Endothelial cell of umbilical vein (primary cell): ENCODE measurements around the gene POU1F1. TPM values are rescaled to one million over a fixed set of nuclear protein-coding genes. Genes with fewer than 3 reads are reported as not detected.

Experiments
- Bru-seq: library from RNA; stranded (reverse); fragments of 400-500 nt; gene quantifications from one replicate; lab custom pipeline; 2021; lab: Mats Ljungman, UMichigan
- BruChase-seq, 2 experiments: library from RNA; stranded (reverse); fragments of 400-500 nt; gene quantifications; one replicate each; lab custom pipeline; 2021; lab: Mats Ljungman, UMichigan
- BruUV-seq: library from RNA; stranded (reverse); fragments of 400-500 nt; replicated peaks from 2 replicates; lab custom pipeline; 2021; lab: Mats Ljungman, UMichigan
- CTCF ChIA-PET: fragments of 300-600, 350-600 bp; sonication (Branson Sonifier 250); formaldehyde crosslinking; loops from one replicate; lab custom pipeline; 2021; ENCODE audit warnings: antibody characterized with exemption, inconsistent platforms; lab: Charles Lee
- POLR2A ChIA-PET: fragments of 300-600, 350-600 bp; sonication (Branson Sonifier 250); formaldehyde crosslinking; loops from one replicate; lab custom pipeline; 2021; ENCODE audit warnings: antibody characterized with exemption, inconsistent platforms; lab: Charles Lee
- DNase-seq: peaks from one replicate; pipeline ENCODE4 v3.0.0-alpha.2; 2011; ENCODE audit warnings: low read depth, low spot score
- FAIRE-seq: peaks from 2 replicates; lab custom pipeline; 2011; peaks lifted over from hg19 to GRCh38; lab: Jason Lieb, UNC
- H2AFZ ChIP-seq: 2 replicates; pipeline ENCODE4 v1.6.0; 2012; ENCODE audit warnings: low read depth, low read length, control low read depth, inconsistent platforms
- H3K27ac ChIP-seq: 2 replicates; pipeline ENCODE4 v1.5.1; 2011; ENCODE audit warnings: low read depth, mild to moderate bottlenecking, control low read depth, low read length, moderate library complexity; ENCODE audit not compliant: insufficient read depth
- H3K27me3 ChIP-seq, 2 experiments: 2 replicates each; pipeline versions ENCODE4 v1.6.0 to v1.6.1; 2011; ENCODE audit warnings: low read length in 2 of 2, mixed read lengths in 1 of 2; ENCODE audit not compliant: control insufficient read depth in 2 of 2, insufficient read depth in 2 of 2
- H3K36me3 ChIP-seq, 2 experiments: 2 replicates in 1 of 2; 3 replicates in 1 of 2; pipeline ENCODE4 v1.5.1; 2011; ENCODE audit warnings: low read length in 2 of 2, mild to moderate bottlenecking in 1 of 2, moderate library complexity in 1 of 2; ENCODE audit not compliant: control insufficient read depth in 2 of 2, insufficient read depth in 2 of 2; ENCODE audit errors: extremely low read depth in 1 of 2
- H3K4me1 ChIP-seq: 3 replicates; pipeline ENCODE4 v1.5.1; 2011; ENCODE audit warnings: mild to moderate bottlenecking, low read length; ENCODE audit not compliant: control insufficient read depth, insufficient read depth; ENCODE audit errors: extremely low read depth
- H3K4me2 ChIP-seq: 2 replicates; pipeline ENCODE4 v1.6.1; 2011; ENCODE audit warnings: low read length, control low read depth, mixed read lengths; ENCODE audit not compliant: insufficient read depth
- H3K4me3 ChIP-seq, 3 experiments: fragments of 200-600 bp in 1 of 3; sonication (generic), shearing (Covaris generic) in 1 of 3; replicated peaks in 1 of 3; 2 replicates each; pipeline ENCODE4 v1.5.1; 2011 to 2016; ENCODE audit warnings: control low read depth in 3 of 3, low read length in 3 of 3, mild to moderate bottlenecking in 2 of 3, inconsistent platforms in 1 of 3, low read depth in 1 of 3, moderate library complexity in 1 of 3; ENCODE audit not compliant: insufficient read depth in 1 of 3
- H3K79me2 ChIP-seq: 2 replicates; pipeline ENCODE4 v1.6.0; 2012; ENCODE audit warnings: low read length, inconsistent platforms; ENCODE audit not compliant: control insufficient read depth, insufficient read depth
- H3K9ac ChIP-seq: replicated peaks from 2 replicates; pipeline ENCODE3; 2011; ENCODE audit warnings: low read length, control low read depth; ENCODE audit not compliant: insufficient read depth; ENCODE audit errors: extremely low read depth
- H3K9me1 ChIP-seq: replicated peaks from 3 replicates; pipeline ENCODE4 v1.6.0; 2011; ENCODE audit warnings: mild to moderate bottlenecking, low read length; ENCODE audit not compliant: control insufficient read depth, insufficient read depth; ENCODE audit errors: extremely low read depth
- H3K9me3 ChIP-seq: replicated peaks from 2 replicates; pipeline ENCODE4 v1.5.1; 2012; ENCODE audit warnings: low read length, inconsistent platforms; ENCODE audit not compliant: control insufficient read depth, insufficient read depth
- H4K20me1 ChIP-seq: replicated peaks from 2 replicates; pipeline ENCODE3; 2011; ENCODE audit warnings: mild to moderate bottlenecking, low read length; ENCODE audit not compliant: control insufficient read depth, insufficient read depth; ENCODE audit errors: extremely low read depth
- EZH2 ChIP-seq: IDR thresholded peaks from 2 replicates; pipeline ENCODE4 v1.6.1; 2012; ENCODE audit warnings: borderline replicate concordance, low read depth, mild to moderate bottlenecking, moderate library complexity, low read length, inconsistent platforms; ENCODE audit not compliant: severe bottlenecking
- FOS ChIP-seq: IDR thresholded peaks from 2 replicates; pipeline ENCODE4 v1.6.1; 2011; ENCODE audit warnings: mild to moderate bottlenecking, low read length, moderate library complexity, borderline replicate concordance; ENCODE audit not compliant: insufficient read depth
- GATA2 ChIP-seq: IDR thresholded peaks from 2 replicates; pipeline ENCODE4 v1.7.0; 2011; ENCODE audit warnings: low read depth, mild to moderate bottlenecking, moderate library complexity, mixed read lengths, low read length; ENCODE audit not compliant: insufficient read length, insufficient read depth
- JUN ChIP-seq: IDR thresholded peaks from 2 replicates; pipeline ENCODE4 v1.6.1; 2011; ENCODE audit warnings: borderline replicate concordance, low read depth; ENCODE audit not compliant: insufficient read length, insufficient read depth
- MYC ChIP-seq: IDR thresholded peaks from one replicate; pipeline ENCODE4 v1.6.1; 2011; ENCODE audit warnings: mild to moderate bottlenecking, low read depth, low read length
- POLR2A ChIP-seq: IDR thresholded peaks from 2 replicates; pipeline ENCODE4 v1.6.1; 2012; ENCODE audit warnings: low read depth, mild to moderate bottlenecking, control low read depth, low read length
- POLR2AphosphoS5 ChIP-seq: IDR thresholded peaks from 2 replicates; pipeline ENCODE4 v1.6.1; 2012; ENCODE audit warnings: low read depth, mild to moderate bottlenecking, control low read depth, low read length, moderate library complexity; ENCODE audit not compliant: insufficient read depth
- dilution Hi-C: fragments of 300-500 bp; cut with MboI; formaldehyde crosslinking; loops from one replicate; pipeline ENCODE4 v1.15.0; 2019; ENCODE audit warnings: low sequenced_read_pairs; ENCODE audit not compliant: extremely low pct_ligation_motif_present
- intact Hi-C: fragments of 100-400 bp; cut with micrococcal nuclease; formaldehyde crosslinking; loops from one replicate; pipeline ENCODE4 v1.10.0; 2022
- long read RNA-seq: library from polyadenylated mRNA; stranded (forward); transcript quantifications from one replicate; pipeline ENCODE4 v2.0.0, GENCODE V29; 2021
- polyA minus RNA-seq, 3 experiments: library from RNA; depleted of rRNA, polyadenylated mRNA; stranded (reverse); fragments of >200 nt; gene quantifications; 1 replicate in 1 of 3; 2 replicates in 2 of 3; pipeline ENCODE4 v1.2.3, GENCODE V29; 2011
- polyA plus RNA-seq, 4 experiments: library from polyadenylated mRNA; depleted of rRNA in 3 of 4; stranded (reverse) in 3 of 4; unstranded in 1 of 4; fragments of >200 nt; gene quantifications; 2 replicates each; pipeline versions ENCODE4 v1.2.1 to v1.2.3, GENCODE V29; 2011 to 2012; ENCODE audit warnings: missing spikeins in 1 of 4
- total RNA-seq: library from RNA; stranded (reverse); gene quantifications from 2 replicates; pipeline ENCODE4 v1.2.3, GENCODE V29; 2021
- TF ChIP-seq, protein P1 (sequence below), 2 donors: IDR thresholded peaks; 1 replicate in 1 of 2; 2 replicates in 1 of 2; pipeline ENCODE4 v1.5.1; 2011; ENCODE audit warnings: low read length in 2 of 2, mild to moderate bottlenecking in 2 of 2, moderate library complexity in 2 of 2, control low read depth in 1 of 2, inconsistent platforms in 1 of 2, low read depth in 1 of 2; ENCODE audit not compliant: insufficient read depth in 1 of 2; ENCODE audit errors: extremely low read depth in 1 of 2
- TF ChIP-seq, protein P2 (sequence below): IDR thresholded peaks from 2 replicates; pipeline ENCODE4 v1.6.1; 2011; ENCODE audit not compliant: insufficient read depth, insufficient read length

Gene POU1F1, protein sequence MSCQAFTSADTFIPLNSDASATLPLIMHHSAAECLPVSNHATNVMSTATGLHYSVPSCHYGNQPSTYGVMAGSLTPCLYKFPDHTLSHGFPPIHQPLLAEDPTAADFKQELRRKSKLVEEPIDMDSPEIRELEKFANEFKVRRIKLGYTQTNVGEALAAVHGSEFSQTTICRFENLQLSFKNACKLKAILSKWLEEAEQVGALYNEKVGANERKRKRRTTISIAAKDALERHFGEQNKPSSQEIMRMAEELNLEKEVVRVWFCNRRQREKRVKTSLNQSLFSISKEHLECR
- total RNA-seq, result not detected in 2 replicates
- not detected in 2 replicates for polyA plus RNA-seq
- not detected in 2 replicates for polyA plus RNA-seq (2011; cell fraction: cytosol; rRNA removed)
- polyA plus RNA-seq (2011; cell fraction: nucleus; rRNA removed), result not detected in 2 replicates
- not detected in 2 replicates for polyA plus RNA-seq (2012)
- not detected in 2 replicates for polyA minus RNA-seq
- polyA minus RNA-seq (2011; cell fraction: cytosol; rRNA and poly(A)+ RNA removed), result not detected
- not detected in 2 replicates for polyA minus RNA-seq (2011; cell fraction: nucleus; rRNA and poly(A)+ RNA removed)
- Bru-seq, nascent RNA, result not detected
- BruChase-seq, experiment 1, labeled RNA remaining after a 6-hour chase, result not detected
- not detected for BruChase-seq, experiment 2, labeled RNA remaining after a 2-hour chase
- long read RNA-seq, result 0 reads

DNA sequence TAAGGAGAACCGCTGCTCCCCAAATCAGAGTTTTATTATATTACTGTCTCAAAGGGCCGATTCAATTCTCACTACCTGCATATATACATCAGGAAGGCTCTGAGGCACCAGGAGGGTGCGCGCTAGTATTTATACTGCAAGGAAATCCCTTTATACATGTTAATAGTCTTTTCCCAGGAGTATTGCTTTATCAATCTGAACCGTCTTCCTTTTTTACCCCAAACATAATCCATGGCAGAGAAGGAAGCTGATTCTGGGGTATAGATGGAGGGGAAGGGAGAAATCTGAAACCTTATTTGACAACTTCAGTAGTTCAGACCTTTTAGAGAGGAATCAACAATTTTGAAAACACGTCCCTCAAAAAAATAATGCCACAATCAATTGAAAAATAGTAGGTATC lies at the start of gene POU1F1:
POU1F1 (minus strand) TSS at position 101 of the 400 bp plus-strand sequence. CDS start 122 bp downstream, outside the sequence.
- Histone ChIP-seq H3K4me2 (no peak within 1 kb of the TSS), H3K36me3 (no peaks in the 10 kb centered on the region), H3K4me1 (peaks cover 6% of the 10 kb centered on the region), H3K9ac (no peak within 1 kb of the TSS), H3K9me3 (no peaks in the 10 kb centered on the region), H3K79me2 (no peaks in the 10 kb centered on the region), H2AFZ (no peak within 1 kb of the TSS), H4K20me1 (no peaks in the 10 kb centered on the region), H3K4me3 (no peak within 1 kb of the TSS), H3K9me1 (no peaks in the 10 kb centered on the region), H3K27me3 (no peaks in the 10 kb centered on the region), H3K27ac (no peak within 1 kb of the TSS)
- no TSS peak for BruUV-seq
- dilution Hi-C loops (no loop called here), intact Hi-C loops (no loop called here)
- CTCF ChIA-PET, result interaction anchor here (1.3 to 3.0 kb wide), 2 partner anchors 17 to 22 kb away, joined by 3 to 8 read pairs; no protein-coding TSS in a partner anchor
- POLR2A ChIA-PET, result no interaction called here
- FAIRE-seq (no peak), DNase-seq (no peak)
- TF ChIP-seq POLR2AphosphoS5, result no peak
- no peak for TF ChIP-seq EZH2
- TF ChIP-seq JUN, result no peak
- TF ChIP-seq FOS, result no peak
- TF ChIP-seq, protein P1, sequence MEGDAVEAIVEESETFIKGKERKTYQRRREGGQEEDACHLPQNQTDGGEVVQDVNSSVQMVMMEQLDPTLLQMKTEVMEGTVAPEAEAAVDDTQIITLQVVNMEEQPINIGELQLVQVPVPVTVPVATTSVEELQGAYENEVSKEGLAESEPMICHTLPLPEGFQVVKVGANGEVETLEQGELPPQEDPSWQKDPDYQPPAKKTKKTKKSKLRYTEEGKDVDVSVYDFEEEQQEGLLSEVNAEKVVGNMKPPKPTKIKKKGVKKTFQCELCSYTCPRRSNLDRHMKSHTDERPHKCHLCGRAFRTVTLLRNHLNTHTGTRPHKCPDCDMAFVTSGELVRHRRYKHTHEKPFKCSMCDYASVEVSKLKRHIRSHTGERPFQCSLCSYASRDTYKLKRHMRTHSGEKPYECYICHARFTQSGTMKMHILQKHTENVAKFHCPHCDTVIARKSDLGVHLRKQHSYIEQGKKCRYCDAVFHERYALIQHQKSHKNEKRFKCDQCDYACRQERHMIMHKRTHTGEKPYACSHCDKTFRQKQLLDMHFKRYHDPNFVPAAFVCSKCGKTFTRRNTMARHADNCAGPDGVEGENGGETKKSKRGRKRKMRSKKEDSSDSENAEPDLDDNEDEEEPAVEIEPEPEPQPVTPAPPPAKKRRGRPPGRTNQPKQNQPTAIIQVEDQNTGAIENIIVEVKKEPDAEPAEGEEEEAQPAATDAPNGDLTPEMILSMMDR (IDR thresholded peaks at IDR 0.05; ENCODE audit: extremely low read depth in 1 of 2, insufficient read depth in 1 of 2, low read depth in 1 of 2, low read length in 2 of 2), result no peak
- TF ChIP-seq, protein P2, sequence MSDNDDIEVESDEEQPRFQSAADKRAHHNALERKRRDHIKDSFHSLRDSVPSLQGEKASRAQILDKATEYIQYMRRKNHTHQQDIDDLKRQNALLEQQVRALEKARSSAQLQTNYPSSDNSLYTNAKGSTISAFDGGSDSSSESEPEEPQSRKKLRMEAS, result no peak
- no peak for TF ChIP-seq GATA2
- no peak for TF ChIP-seq MYC
- no peak for TF ChIP-seq POLR2A
